Measurements from ENCODE around the gene MCEMP1.

GRCh38 chr19:7652061-7652641 is 24.7 kb upstream of the MCEMP1 start:
- TF ChIP-seq CTCF (conservative IDR thresholded peaks at IDR 0.05; ENCODE audit: low read length) (peak; percentile 98), EZH2phosphoT487 (IDR thresholded peaks at IDR 0.05; ENCODE audit: borderline replicate concordance, low read depth, low read length) (no peak)
